ENCODE data around the gene MRGPRE.

DNA sequence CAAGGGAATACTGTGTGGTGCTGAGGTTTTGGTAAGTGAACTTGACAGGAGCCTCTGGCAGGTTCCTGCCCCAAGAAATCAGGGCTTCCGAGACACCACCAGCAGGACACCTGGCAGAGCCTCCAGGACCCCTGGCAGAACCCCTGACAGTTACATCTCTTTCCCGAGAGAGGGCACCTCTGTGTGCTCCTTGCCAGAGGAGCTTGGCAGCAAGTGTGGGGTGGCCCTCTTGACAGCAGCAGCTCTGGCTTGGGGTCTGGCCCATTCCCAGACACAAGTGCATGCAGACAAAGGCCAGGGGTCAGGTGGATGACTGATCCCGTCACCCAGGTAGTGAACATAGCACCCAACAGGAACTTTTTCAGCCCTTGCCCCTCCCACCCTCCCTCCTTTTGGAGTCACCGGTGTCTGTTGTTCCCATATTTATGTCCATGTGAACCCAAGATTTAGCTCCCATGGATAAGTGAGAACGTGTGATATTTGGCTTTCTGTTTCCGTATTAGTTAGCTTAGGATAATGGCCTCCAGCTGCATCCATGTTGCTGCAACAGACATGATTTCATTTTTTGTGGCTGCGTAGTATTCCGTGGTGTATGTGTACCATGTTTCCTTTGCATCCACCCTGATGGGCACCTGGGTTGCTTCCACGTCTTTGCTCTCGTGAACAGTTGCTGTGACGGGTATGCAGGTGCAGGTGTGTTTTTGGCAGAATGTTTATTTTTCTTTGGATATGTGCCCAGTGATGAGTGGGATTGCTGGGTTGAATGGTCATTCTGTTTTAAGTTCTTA lies 45.9 kb downstream of the MRGPRE start:
- TF ChIP-seq CTCF (IDR thresholded peaks at IDR 0.05) (no peak), POLR2A (IDR thresholded peaks at IDR 0.05) (no peak)

All from esophagus squamous epithelium (tissue), 4 donors.